Activated CD8-positive, alpha-beta memory T cell treated with anti-CD3 and anti-CD28 coated beads, Interleukin-2, amount 50 U/mL, for 1 hour (primary cell): ENCODE data around the gene SLC2A5.

Experiments used
- DNase-seq: peaks from one replicate; pipeline ENCODE4 v3.0.0-alpha.2; 2020; ENCODE audit errors: extremely low read depth

SLC2A5 gene

GRCh38 chr1:9062021-9062471 is 7.4 kb downstream of the SLC2A5 start:
- DNase-seq = no peak

GRCh38 chr1:9061252-9061960 is 8.0 kb downstream of the SLC2A5 start:
- no peak for DNase-seq

GRCh38 chr1:9059891-9060744 is 9.3 kb downstream of the SLC2A5 start:
- no peak for DNase-seq

- DNase-seq = no peak
Observed at GRCh38 chr1:9058465-9058864, 11.0 kb downstream of the SLC2A5 start.

- DNase-seq = no peak
Observed at GRCh38 chr1:9057851-9058250, 11.6 kb downstream of the SLC2A5 start.

GRCh38 chr1:9052272-9053049 is 17.0 kb downstream of the SLC2A5 start:
- no peak for DNase-seq

- no peak for DNase-seq
Observed at GRCh38 chr1:9051379-9051778, 18.1 kb downstream of the SLC2A5 start.

- no peak for DNase-seq
Observed at GRCh38 chr1:9050803-9051202, 18.6 kb downstream of the SLC2A5 start.

GRCh38 chr1:9048551-9048950 is 20.9 kb downstream of the SLC2A5 start:
- DNase-seq = no peak

GRCh38 chr1:9047019-9047418 is 22.4 kb downstream of the SLC2A5 start:
- DNase-seq = no peak

GRCh38 chr1:9045861-9046510 is 23.4 kb downstream of the SLC2A5 start:
- DNase-seq = no peak

GRCh38 chr1:9044236-9044635 is 25.2 kb downstream of the SLC2A5 start:
- DNase-seq = no peak

GRCh38 chr1:9042272-9042671 is 27.2 kb downstream of the SLC2A5 start:
- no peak for DNase-seq

GRCh38 chr1:9041116-9041779 is 28.2 kb downstream of the SLC2A5 start:
- no peak for DNase-seq

GRCh38 chr1:9040659-9041030 is 28.8 kb downstream of the SLC2A5 start:
- no peak for DNase-seq

GRCh38 chr1:9039761-9040658 is 29.4 kb downstream of the SLC2A5 start:
- no peak for DNase-seq

GRCh38 chr1:9038881-9039760 is 30.3 kb downstream of the SLC2A5 start:
- DNase-seq = no peak

- DNase-seq = no peak
Observed at GRCh38 chr1:9038338-9038650, 31.1 kb downstream of the SLC2A5 start.
